HG02943 (cell line): Measurements from ENCODE around the gene PEAK1.
"Not testable (repeated sequence)": the region's sequence is repeated elsewhere in the genome, so short reads cannot be mapped to it uniquely, and the experiment has no call there.

Experiments used
- ATAC-seq: cut with Tn5 transposase; IDR thresholded peaks from one replicate; pipeline ENCODE4 v1.9.1; 2021; ENCODE audit warnings: mild to moderate bottlenecking, low read depth, moderate library complexity; ENCODE audit not compliant: unreplicated experiment

PEAK1 gene

GRCh38 chr15:77183066-77183465 lies 236.8 kb downstream of the PEAK1 start:
- no peak for ATAC-seq

DNA sequence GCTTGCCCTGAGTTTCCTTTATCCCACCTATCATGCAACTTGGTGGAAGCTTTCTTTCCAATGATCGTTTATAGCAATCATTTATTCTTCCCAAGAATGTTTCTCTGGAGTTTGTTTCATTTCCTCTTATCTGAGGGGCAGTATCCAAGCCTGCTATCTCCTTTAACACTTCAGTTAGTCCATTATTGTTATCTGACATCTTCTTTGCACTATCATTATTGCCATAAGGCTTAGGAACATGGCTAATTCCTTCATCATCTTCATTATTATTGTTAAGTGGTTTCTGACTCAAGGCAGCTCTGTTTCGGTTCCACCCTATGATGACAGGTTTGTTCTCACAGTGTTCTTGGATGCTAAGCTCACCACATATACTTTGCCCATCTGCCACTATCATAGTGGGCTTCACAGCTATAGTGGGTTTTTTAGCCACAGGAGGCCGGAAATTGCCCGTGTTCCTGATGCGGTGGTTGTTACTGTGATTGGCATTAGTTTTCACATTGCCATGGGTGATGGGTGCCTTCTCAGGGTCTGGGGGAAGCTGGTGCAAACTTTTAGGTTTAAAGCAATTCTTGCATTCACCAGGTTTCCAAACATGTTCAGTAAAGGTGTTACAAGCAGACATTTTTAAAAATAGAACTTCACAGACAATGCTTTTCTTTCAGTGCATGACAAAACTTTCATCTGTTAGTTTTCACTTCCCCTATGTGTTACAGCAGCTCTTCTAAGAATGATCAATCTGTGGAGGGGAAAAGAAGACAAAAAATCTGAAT lies 238.4 kb downstream of the PEAK1 start:
- peak; percentile 54 for ATAC-seq

DNA sequence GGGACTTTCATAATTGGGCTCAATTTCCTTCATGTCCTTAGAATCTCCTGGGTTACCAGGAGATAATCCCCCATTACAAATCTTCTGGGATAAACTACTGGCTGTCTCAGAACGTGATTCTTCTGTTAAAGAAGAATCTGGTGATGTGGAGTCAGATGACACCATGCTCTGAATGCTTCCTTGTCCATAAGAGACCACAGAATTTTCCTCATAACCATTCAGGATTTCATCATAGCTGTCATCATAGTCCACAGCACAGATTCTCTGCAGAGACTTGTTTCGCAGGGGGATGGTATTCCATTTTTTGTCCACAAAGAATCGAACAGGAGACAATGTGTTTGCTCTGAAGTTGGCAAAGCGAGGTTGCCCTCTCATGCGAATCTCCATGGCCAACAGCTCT lies 239.1 kb downstream of the PEAK1 start:
- no peak for ATAC-seq

- no peak for ATAC-seq
Measured at GRCh38 chr15:77180270-77180669, 239.6 kb downstream of the PEAK1 start.

- no peak for ATAC-seq
Measured at GRCh38 chr15:77179541-77179998, 240.3 kb downstream of the PEAK1 start.

DNA sequence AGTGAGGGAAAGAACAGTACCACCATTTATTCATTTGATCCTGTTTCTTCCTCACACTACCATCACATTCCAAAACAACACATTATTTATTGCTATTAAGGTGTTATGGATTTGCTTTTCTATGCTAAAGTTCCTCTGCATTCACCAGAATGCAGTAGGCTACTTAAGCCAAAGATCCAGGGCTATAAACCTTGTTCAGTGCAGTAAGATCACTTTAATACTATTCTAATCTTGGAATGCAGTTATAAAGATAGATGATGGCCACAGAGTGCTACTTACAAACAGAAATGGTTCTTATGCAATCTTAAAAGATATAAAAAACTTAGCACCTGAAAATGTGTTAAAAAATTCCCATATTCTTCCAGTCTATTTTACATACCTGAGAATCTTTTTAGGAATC lies 241.5 kb downstream of the PEAK1 start:
- ATAC-seq = no peak

DNA sequence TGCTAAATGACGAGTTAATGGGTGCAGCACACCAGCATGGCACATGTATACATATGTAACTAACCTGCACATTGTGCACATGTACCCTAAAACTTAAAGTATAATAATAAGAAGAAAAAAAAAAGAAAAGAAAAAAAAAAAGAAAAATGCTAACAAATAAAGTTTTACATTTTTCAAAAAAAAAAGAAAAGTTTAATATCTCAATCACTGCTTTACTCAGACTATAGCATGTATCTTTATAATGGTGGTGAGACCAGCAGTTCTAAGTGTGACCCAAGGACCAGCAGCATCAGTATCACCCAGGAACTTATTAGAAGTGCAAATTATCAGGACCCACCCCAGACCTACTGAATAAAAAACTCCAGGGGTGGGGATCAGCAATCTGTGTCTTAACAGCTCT lies 243.8 kb downstream of the PEAK1 start:
- ATAC-seq = not testable (repeated sequence)

DNA sequence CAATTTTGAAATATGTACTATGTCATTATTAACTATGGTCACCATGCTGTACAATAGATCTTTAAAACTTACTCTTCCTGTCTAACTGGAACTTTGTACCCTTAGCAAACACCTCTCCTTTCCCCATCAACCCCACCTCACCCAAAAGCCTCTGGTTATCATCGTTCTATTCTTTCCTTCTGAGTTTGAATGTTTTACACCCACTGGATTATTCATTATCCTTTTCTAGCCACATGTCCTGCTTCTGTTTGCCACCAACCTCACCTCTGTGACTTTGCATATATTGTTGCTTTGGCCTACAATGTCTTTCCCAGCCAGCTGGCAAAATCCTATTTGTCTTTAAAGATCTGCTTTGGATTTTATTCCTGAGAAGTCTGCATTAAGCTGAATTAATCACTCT lies 246.4 kb downstream of the PEAK1 start:
- ATAC-seq = no peak

DNA sequence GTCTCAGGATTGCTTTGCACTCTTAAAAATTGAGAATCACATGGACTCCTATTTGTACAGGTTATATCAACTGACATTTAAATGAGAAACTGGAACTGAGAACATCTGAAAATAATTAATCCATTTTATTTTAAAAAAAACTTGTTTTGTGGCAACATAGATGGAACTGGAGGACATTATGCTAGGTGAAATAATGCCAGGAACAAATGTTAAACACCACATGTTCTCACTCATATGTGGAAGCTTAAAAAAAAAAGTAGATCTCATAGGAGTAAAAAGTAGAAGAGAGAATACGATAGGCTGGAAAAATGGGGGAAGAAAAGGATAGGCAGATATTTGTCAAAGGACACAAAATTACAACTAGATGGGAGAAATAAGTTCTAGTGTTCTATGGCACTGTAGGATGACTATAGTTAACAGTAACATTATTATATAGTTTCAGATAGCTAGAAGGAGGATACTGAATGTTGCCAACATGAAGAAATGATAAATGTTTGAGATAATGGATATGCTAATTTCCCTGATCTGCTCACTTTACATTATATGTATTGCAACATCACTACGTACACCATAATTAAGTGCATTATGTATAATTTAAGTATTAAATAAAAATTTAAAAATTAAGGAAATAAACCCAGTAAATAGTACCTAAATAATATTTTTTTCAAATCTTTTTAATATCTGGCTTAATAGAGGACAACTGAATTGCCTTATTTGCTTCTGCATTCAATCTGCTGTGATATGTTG lies 248.5 kb downstream of the PEAK1 start:
- no peak for ATAC-seq

- no peak for ATAC-seq
Measured at GRCh38 chr15:77168616-77169015, 251.3 kb downstream of the PEAK1 start.

DNA sequence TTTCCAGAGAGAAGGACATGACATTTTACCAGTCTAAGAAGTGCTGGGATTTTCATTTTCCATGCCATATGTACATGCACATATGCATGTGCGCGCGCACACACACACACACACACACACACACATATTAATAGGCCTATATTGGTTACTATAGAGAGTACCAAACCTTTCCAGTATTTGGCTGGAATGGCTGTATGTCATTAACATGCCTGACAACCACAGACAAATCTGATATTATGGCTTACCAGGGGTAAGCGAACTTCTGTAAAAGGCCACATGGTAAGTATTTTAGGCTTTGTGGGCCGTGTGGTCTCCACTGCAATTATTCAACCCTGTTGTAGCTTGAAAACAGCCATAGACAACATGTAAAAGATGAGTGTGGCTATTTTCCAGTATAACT lies 251.8 kb downstream of the PEAK1 start:
- no peak for ATAC-seq

GRCh38 chr15:77167406-77167805 lies 252.5 kb downstream of the PEAK1 start:
- ATAC-seq = no peak

DNA sequence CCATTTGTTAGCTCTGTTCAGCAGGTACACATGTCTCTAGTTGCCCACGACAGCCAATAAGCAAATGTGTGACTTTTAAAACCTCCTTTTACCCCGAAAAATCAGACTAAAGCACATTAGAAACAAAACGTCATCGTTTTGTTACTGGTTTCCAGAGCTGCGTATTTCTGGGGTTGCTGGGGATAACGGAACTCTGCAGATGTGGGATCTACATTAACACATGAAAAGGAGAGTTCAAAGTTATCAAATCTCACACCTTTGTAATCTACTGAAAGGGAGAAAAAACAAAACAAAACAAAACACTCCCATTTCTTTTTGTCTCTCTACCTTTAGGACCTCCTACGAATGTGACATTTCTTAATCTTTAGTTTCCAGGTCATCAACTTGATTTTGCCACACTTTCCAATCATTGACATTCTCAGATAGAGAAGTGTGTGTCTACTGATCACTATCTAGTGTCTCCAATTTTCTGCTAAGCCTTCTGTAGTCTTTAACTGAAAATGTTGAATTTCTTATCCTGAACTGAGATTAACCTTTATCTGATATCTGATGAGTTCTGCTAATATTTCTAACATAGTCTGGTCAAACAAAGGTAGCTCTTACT lies 256.0 kb downstream of the PEAK1 start:
- ATAC-seq = no peak

- no peak for ATAC-seq
Measured at GRCh38 chr15:77162872-77163633, 256.9 kb downstream of the PEAK1 start.

- ATAC-seq = no peak
Measured at GRCh38 chr15:77160562-77161478, 259.1 kb downstream of the PEAK1 start.

- ATAC-seq = not testable (repeated sequence)
Measured at GRCh38 chr15:77156000-77156399, 263.9 kb downstream of the PEAK1 start.

- ATAC-seq = no peak
Measured at GRCh38 chr15:77148191-77148590, 271.7 kb downstream of the PEAK1 start.

GRCh38 chr15:77145370-77145769 lies 274.5 kb downstream of the PEAK1 start:
- no peak for ATAC-seq

GRCh38 chr15:77144492-77145070 lies 275.3 kb downstream of the PEAK1 start:
- no peak for ATAC-seq
